Kidney (tissue), 14 donors: ENCODE data around the gene FARP1. TPM values are rescaled to one million over a fixed set of nuclear protein-coding genes. Genes with fewer than 3 reads are reported as not detected.

Experiments used
- DNase-seq, 5 donors: peaks; one replicate each; pipeline ENCODE4 v3.0.0-alpha.2; 2013 to 2020
- FAIRE-seq: peaks from 2 replicates; lab custom pipeline; 2012; peaks lifted over from hg19 to GRCh38; lab: Jason Lieb, UNC
- H3K27ac ChIP-seq, 2 donors: one replicate each; pipeline ENCODE4 v1.7.0; 2013; ENCODE audit warnings: low read depth in 2 of 2, low read length in 2 of 2, inconsistent platforms in 1 of 2
- H3K27me3 ChIP-seq: one replicate; pipeline ENCODE4 v1.7.1; 2013; ENCODE audit warnings: low read length, inconsistent platforms; ENCODE audit not compliant: control insufficient read depth, insufficient read depth
- H3K36me3 ChIP-seq, 3 donors: one replicate each; pipeline versions ENCODE4 v1.7.0 to v1.7.1; 2013; ENCODE audit warnings: low read length in 3 of 3, control low read depth in 1 of 3, inconsistent platforms in 1 of 3; ENCODE audit not compliant: insufficient read depth in 3 of 3, control insufficient read depth in 2 of 3
- H3K4me1 ChIP-seq, 3 donors: one replicate each; pipeline versions ENCODE4 v1.7.0 to v1.7.1; 2013; ENCODE audit warnings: low read length in 3 of 3, inconsistent platforms in 1 of 3, low read depth in 1 of 3; ENCODE audit not compliant: control insufficient read depth in 2 of 3, insufficient read depth in 2 of 3
- H3K4me3 ChIP-seq, 3 donors: one replicate each; pipeline versions ENCODE4 v1.7.0 to v1.8.1; 2013; ENCODE audit warnings: low read length in 3 of 3, control low read depth in 1 of 3, inconsistent platforms in 1 of 3
- H3K9ac ChIP-seq, 3 donors: one replicate each; pipeline versions ENCODE4 v1.7.0 to v1.7.1; 2013; ENCODE audit warnings: low read length in 3 of 3, control low read depth in 1 of 3, inconsistent platforms in 1 of 3
- H3K9me3 ChIP-seq, 3 donors: one replicate each; pipeline versions ENCODE4 v1.7.0 to v1.7.1; 2013; ENCODE audit warnings: low read length in 3 of 3, control low read depth in 1 of 3, inconsistent platforms in 1 of 3; ENCODE audit not compliant: control insufficient read depth in 2 of 3, insufficient read depth in 1 of 3
- intact Hi-C: fragments of 100-400 bp; cut with DNase I; formaldehyde crosslinking; loops from one replicate; pipeline ENCODE4 v1.11.1; 2022
- polyA plus RNA-seq: library from polyadenylated mRNA; stranded (reverse); fragments of 350-450 nt; fragmentation: Illumina TruSeq; extraction: RNeasy Lipid Tissue Mini Kit (QIAGEN cat#74804); gene quantifications from one replicate; pipeline ENCODE4 v1.2.3, GENCODE V29; 2014; ENCODE audit warnings: low read depth, low replicate concordance; ENCODE audit not compliant: insufficient read depth
- total RNA-seq: library from RNA; stranded (reverse); fragmentation: NEBNext Ultra II Directional; extraction: Animal tissue kit (Norgen Biotek cat#: 25700); gene quantifications from one replicate; pipeline ENCODE4 v1.2.1, GENCODE V29; 2021
- TF ChIP-seq, protein P1 (sequence below): IDR thresholded peaks from 3 replicates; pipeline ENCODE4 v1.5.1; 2012; ENCODE audit warnings: mild to moderate bottlenecking, moderate library complexity, borderline replicate concordance; ENCODE audit not compliant: insufficient read depth; ENCODE audit errors: extremely low read depth
- donor health status: control.
- donor health status: control.
- donor health status: control.
- donor health status: control.
- donor health status: control.
- donor health status: DM: yes; HTN: yes; CAD: no.
- donor health status: Normal renal cell carcinoma (clear cell type).

Gene FARP1
- total and polyA plus RNA-seq, 2 donors from 2014 or later, result 123 to 229 TPM

DNA sequence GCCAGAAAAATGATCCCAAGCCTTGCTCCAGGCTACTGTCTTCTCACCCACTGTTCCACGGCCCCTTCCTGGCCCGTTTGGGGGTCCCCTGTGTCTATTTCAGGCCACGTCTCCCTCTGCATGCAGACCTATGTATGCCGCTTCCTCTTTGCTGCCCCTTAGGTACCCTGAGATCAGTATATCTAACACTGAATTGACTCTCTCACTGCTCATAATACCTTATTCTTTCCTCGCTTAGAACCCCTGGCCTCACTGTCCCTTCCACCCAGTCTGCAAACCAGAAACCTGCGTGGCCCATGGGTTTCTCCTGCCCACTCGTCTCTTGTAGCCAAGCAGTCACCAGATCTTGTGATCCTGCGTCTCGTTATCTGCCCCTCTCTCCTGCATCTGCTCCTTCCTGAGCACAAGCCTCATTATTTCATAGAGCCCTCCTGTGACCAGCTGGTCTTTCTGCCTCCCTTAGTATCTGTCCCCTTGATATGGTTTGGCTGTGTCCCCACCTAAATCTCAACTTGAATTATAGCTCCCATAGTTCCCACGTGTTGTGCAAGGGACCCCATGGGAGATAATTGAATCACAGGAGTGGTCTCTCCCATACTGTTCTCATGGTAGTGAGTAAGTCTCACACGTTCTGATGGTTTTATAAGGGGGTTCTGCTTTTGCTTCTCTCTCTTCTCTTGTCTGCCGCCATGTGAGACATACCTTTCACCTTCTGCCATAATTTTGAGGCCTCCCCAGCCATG is 143.1 kb downstream of the FARP1 start:
- Histone ChIP-seq H3K9ac (no peak overlapping the region), H3K27ac (no peak overlapping the region), H3K4me3 (no peak overlapping the region), H3K36me3 (no peaks in the 10 kb centered on the region), H3K9me3 (no peaks in the 10 kb centered on the region), H3K4me1 (peaks cover 2 to 13% (median 3%) of the 10 kb centered on the region in 3 donors), H3K27me3 (no peaks in the 10 kb centered on the region)
- peak in 1 of 5 donors; percentile 43 for DNase-seq
- TF ChIP-seq, protein P1, sequence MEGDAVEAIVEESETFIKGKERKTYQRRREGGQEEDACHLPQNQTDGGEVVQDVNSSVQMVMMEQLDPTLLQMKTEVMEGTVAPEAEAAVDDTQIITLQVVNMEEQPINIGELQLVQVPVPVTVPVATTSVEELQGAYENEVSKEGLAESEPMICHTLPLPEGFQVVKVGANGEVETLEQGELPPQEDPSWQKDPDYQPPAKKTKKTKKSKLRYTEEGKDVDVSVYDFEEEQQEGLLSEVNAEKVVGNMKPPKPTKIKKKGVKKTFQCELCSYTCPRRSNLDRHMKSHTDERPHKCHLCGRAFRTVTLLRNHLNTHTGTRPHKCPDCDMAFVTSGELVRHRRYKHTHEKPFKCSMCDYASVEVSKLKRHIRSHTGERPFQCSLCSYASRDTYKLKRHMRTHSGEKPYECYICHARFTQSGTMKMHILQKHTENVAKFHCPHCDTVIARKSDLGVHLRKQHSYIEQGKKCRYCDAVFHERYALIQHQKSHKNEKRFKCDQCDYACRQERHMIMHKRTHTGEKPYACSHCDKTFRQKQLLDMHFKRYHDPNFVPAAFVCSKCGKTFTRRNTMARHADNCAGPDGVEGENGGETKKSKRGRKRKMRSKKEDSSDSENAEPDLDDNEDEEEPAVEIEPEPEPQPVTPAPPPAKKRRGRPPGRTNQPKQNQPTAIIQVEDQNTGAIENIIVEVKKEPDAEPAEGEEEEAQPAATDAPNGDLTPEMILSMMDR, result no peak
- intact Hi-C loops, result no loop called here
- no peak for FAIRE-seq

DNA sequence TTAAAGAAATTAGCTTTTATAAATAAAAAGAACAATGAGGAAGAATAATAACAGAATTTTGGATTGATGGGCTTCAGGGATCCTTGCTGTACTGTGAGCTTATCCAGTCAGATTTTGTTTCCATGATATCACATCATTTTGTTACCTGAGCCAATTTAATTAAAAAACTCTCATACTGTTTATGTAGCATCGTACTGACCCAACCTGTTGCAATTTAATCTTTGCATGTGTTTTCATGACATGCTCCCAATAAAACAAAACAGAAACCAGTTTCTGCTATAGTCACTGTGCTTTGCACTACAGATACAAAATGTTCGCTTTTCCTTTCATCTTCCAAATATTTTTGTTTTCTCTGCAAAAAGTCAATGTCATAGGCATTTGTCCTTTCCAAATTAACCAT is 143.9 kb downstream of the FARP1 start:
- H3K4me1 ChIP-seq, result peaks cover 2 to 8% (median 3%) of the 10 kb centered on the region in 3 donors
- H3K36me3 ChIP-seq, result no peaks in the 10 kb centered on the region
- H3K9ac ChIP-seq, result no peak overlapping the region
- TF ChIP-seq, protein P1, result no peak
- no peak overlapping the region for H3K4me3 ChIP-seq
- FAIRE-seq (no peak), DNase-seq (peak in 1 of 5 donors; percentile 51)
- no peaks in the 10 kb centered on the region for H3K27me3 ChIP-seq
- H3K9me3 ChIP-seq, result no peaks in the 10 kb centered on the region
- no peak overlapping the region for H3K27ac ChIP-seq
- intact Hi-C loops, result no loop called here

DNA sequence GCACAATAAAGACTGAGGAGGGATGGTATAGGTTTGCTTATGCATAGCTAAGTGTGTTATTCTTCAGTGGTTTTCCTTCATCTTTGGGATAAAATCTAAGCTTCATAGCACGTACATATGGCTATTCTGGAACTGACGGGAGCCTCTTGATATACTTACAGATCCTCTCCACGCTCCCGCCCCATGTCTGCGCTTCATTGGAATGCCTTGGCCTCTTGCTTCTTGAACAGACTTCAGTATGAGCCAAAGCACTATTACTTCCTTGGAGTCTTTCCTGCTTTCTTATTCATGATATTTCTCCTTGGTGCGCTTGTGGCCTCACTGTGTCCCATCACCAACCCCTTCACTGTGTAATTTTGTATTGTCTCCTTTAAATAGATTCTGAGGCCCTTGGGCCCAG is 145.3 kb downstream of the FARP1 start:
- no peaks in the 10 kb centered on the region for H3K9me3 ChIP-seq
- TF ChIP-seq, protein P1, result no peak
- intact Hi-C loops, result no loop called here
- no peaks in the 10 kb centered on the region for H3K36me3 ChIP-seq
- FAIRE-seq, result no peak
- peaks cover 2 to 17% (median 3%) of the 10 kb centered on the region in 3 donors for H3K4me1 ChIP-seq
- no peak overlapping the region for H3K9ac ChIP-seq
- DNase-seq, result no peak
- H3K4me3 ChIP-seq, result no peak overlapping the region
- no peaks in the 10 kb centered on the region for H3K27me3 ChIP-seq
- H3K27ac ChIP-seq, result no peak overlapping the region
